GM21723 (cell line): ENCODE results near the gene KPNA2.
"Not testable (repeated sequence)": the region's sequence is repeated elsewhere in the genome, so short reads cannot be mapped to it uniquely, and the experiment has no call there.

Experiments used
- ATAC-seq: cut with Tn5 transposase; IDR thresholded peaks from one replicate; pipeline ENCODE4 v1.9.1; 2021; ENCODE audit warnings: mild to moderate bottlenecking, moderate library complexity; ENCODE audit not compliant: unreplicated experiment

KPNA2 gene

GRCh38 chr17:68019675-68020408 lies 15.7 kb upstream of the KPNA2 start:
- ATAC-seq = peak; percentile 86

GRCh38 chr17:68020409-68020756 lies 15.2 kb upstream of the KPNA2 start:
- no peak for ATAC-seq

- not testable (repeated sequence) for ATAC-seq
These were observed 14.7 kb upstream of the KPNA2 start for GRCh38 chr17:68020791-68021190.

GRCh38 chr17:68021963-68022362 lies 13.6 kb upstream of the KPNA2 start:
- ATAC-seq = no peak

GRCh38 chr17:68022547-68022946 lies 13.0 kb upstream of the KPNA2 start:
- not testable (repeated sequence) for ATAC-seq

GRCh38 chr17:68029512-68030215 lies 5.9 kb upstream of the KPNA2 start:
- ATAC-seq = no peak

- ATAC-seq = no peak
These were observed 1.7 kb upstream of the KPNA2 start for GRCh38 chr17:68033636-68034451.

- no peak for ATAC-seq
These were observed 1.1 kb upstream of the KPNA2 start for GRCh38 chr17:68034452-68034776.

GRCh38 chr17:68035131-68035522 lies 408 bp upstream of the KPNA2 start:
- ATAC-seq = peak; percentile 91

- no peak for ATAC-seq
These were observed 991 bp downstream of the KPNA2 start for GRCh38 chr17:68036304-68037147.

GRCh38 chr17:68047153-68047846 lies 11.8 kb downstream of the KPNA2 start:
- ATAC-seq = no peak

- ATAC-seq = not testable (repeated sequence)
These were observed 12.5 kb downstream of the KPNA2 start for GRCh38 chr17:68047890-68048542.

- ATAC-seq = no peak
These were observed 13.5 kb downstream of the KPNA2 start for GRCh38 chr17:68048996-68049395.

GRCh38 chr17:68049812-68050437 lies 14.4 kb downstream of the KPNA2 start:
- ATAC-seq = not testable (repeated sequence)

- ATAC-seq = not testable (repeated sequence)
These were observed 16.1 kb downstream of the KPNA2 start for GRCh38 chr17:68051321-68052312.

- ATAC-seq = no peak
These were observed 17.3 kb downstream of the KPNA2 start for GRCh38 chr17:68052810-68053209.

GRCh38 chr17:68053231-68054013 lies 17.9 kb downstream of the KPNA2 start:
- ATAC-seq = no peak
